Measurements from ENCODE around the gene DENND11. TPM values are rescaled to one million over a fixed set of nuclear protein-coding genes. Genes with fewer than 3 reads are reported as not detected.

Gene DENND11
- total and polyA plus RNA-seq, 9 of the 15 experiments (the other 6 are each of a cell fraction or from before 2014, with no cell fraction given) = 0.07 to 1.1 (median 0.36) TPM

DNA sequence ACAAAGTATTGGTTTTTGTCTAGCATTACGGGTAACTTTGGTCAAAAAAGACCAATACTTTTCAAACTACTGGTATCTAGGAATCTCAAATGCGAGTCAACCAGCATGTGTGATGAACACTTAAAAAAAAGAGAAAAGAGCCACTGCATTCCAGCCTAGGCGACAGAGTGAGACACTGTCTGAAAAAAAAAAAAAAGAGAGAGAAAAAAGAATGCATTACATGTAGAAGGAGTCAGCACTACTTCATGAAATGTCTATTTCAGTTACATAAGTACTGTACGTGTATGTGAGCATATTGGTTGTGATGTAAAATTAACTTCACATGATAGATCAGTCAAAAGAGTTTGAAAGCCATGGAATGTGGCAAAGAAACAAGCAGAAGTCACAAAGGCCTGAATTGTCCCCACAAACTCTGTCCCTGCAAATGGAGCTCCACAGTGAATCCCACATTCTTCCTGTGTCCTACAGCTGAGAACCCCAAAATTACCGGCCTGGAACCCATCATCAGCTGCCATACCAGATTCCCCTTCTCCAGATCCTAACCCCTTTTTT lies 1.6 kb downstream of the DENND11 start:
- BruUV-seq (replicated peaks) = no TSS peak
- Histone ChIP-seq H3K4me3 (no peak overlapping the region), H3K4me2 (ENCODE audit: insufficient read depth, low read length) (no peak overlapping the region), H3K27ac (ENCODE audit: extremely low read depth, low read depth, low read length) (no peak overlapping the region), H3K27me3 (ENCODE audit: control insufficient read depth in 2 of 2, insufficient read depth in 2 of 2, low read length in 2 of 2) (peaks cover 55 to 60% of the 10 kb centered on the region in 2 experiments), H3K36me3 (ENCODE audit: control insufficient read depth, insufficient read depth, low read length) (no peaks in the 10 kb centered on the region), H3K79me2 (ENCODE audit: control insufficient read depth, insufficient read depth, low read length) (no peaks in the 10 kb centered on the region), H3K4me1 (replicated peaks in 1 of 2; ENCODE audit: control insufficient read depth in 2 of 2, insufficient read depth in 2 of 2, low read length in 2 of 2) (peaks cover 0 to 10% of the 10 kb centered on the region in 2 experiments; a peak in 2 of 5 replicates), H3K9me3 (replicated peaks; ENCODE audit: control insufficient read depth, insufficient read depth, low read depth, low read length) (no peaks in the 10 kb centered on the region), H2AFZ (ENCODE audit: low read depth, low read length) (no peak overlapping the region), H3K9ac (ENCODE audit: insufficient read depth in 1 of 2, low read depth in 2 of 2, low read length in 2 of 2) (no peak overlapping the region), H4K20me1 (replicated peaks; ENCODE audit: control insufficient read depth, insufficient read depth, low read length) (no peaks in the 10 kb centered on the region; the same call in none of the 2 replicates), H3K9me1 (ENCODE audit: control insufficient read depth, insufficient read depth, low read length) (no peaks in the 10 kb centered on the region)
- intact Hi-C loops (cut with micrococcal nuclease) (no loop called here), in situ Hi-C loops (cut with MboI) (no loop called here)
- FAIRE-seq = no peak
- DNase-seq (ENCODE audit: extremely low read depth in 1 of 4, low spot score in 3 of 4) = no peak
- ChIA-PET CTCF (ENCODE audit: low intra/inter-chr PET ratio) (no interaction called here), POLR2A (interaction anchor here (0.8 to 1.5 kb wide), 3 partner anchors 8 to 176 kb away, joined by 3 read pairs; partner anchors contain the start of gene WEE2)
- no peak for ATAC-seq
- no peak for TF ChIP-seq NR3C1 (CRISPR knock-in tag; IDR thresholded peaks at IDR 0.05)
- TF ChIP-seq BHLHE40 (IDR thresholded peaks at IDR 0.05; ENCODE audit: low read length) = no peak
- TF ChIP-seq, protein P1, sequence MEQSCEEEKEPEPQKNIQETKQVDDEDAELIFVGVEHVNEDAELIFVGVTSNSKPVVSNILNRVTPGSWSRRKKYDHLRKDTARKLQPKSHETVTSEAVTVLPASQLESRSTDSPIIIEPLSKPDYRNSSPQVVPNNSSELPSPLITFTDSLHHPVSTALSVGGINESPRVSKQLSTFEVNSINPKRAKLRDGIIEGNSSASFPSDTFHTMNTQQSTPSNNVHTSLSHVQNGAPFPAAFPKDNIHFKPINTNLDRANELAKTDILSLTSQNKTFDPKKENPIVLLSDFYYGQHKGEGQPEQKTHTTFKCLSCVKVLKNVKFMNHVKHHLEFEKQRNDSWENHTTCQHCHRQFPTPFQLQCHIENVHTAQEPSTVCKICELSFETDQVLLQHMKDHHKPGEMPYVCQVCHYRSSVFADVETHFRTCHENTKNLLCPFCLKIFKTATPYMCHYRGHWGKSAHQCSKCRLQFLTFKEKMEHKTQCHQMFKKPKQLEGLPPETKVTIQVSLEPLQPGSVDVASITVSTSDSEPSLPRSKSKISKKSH (CRISPR knock-in tag; IDR thresholded peaks at IDR 0.05) = no peak
- no peak for TF ChIP-seq ZNF668 (CRISPR knock-in tag; IDR thresholded peaks at IDR 0.05)
- TF ChIP-seq PCBP2 (IDR thresholded peaks at IDR 0.05; ENCODE audit: low read depth, low read length, poor library complexity, severe bottlenecking) = no peak
- no peak for TF ChIP-seq FOXA1 (IDR thresholded peaks at IDR 0.05; ENCODE audit: borderline replicate concordance)
- no peak for TF ChIP-seq KLF13 (tag; IDR thresholded peaks at IDR 0.05; ENCODE audit: borderline replicate concordance, low read depth)
- TF ChIP-seq NR1H2 (CRISPR knock-in tag; IDR thresholded peaks at IDR 0.05) = no peak
- TF ChIP-seq, protein P2, sequence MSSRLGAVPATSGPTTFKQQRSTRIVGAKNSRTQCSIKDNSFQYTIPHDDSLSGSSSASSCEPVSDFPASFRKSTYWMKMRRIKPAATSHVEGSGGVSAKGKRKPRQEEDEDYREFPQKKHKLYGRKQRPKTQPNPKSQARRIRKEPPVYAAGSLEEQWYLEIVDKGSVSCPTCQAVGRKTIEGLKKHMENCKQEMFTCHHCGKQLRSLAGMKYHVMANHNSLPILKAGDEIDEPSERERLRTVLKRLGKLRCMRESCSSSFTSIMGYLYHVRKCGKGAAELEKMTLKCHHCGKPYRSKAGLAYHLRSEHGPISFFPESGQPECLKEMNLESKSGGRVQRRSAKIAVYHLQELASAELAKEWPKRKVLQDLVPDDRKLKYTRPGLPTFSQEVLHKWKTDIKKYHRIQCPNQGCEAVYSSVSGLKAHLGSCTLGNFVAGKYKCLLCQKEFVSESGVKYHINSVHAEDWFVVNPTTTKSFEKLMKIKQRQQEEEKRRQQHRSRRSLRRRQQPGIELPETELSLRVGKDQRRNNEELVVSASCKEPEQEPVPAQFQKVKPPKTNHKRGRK (tag; IDR thresholded peaks at IDR 0.05) = no peak
- WGBS (ENCODE audit: insufficient coverage, low coverage, missing lambda C conversion rate) = 2% methylated on average over 5 of the region's 5 CpGs
